ENCODE data around the gene ADGRB2.

- TF ChIP-seq CTCF (conservative IDR thresholded peaks at IDR 0.05 in 1 of 2, IDR thresholded peaks at IDR 0.05 in 1 of 2; ENCODE audit: extremely low read depth in 1 of 2, insufficient read depth in 1 of 2, low read depth in 1 of 2, low read length in 2 of 2) (no peak), EZH2 (IDR thresholded peaks at IDR 0.05; ENCODE audit: borderline replicate concordance, low read length) (no peak)
Measured at GRCh38 chr1:31785947-31786290, 21.8 kb upstream of the ADGRB2 start.

Measured in mammary epithelial cell (primary cell).